K562 (cell line): ENCODE results near the gene MYL6B. TPM values are rescaled to one million over a fixed set of nuclear protein-coding genes. Genes with fewer than 3 reads are reported as not detected.

Experiments used
- ARNT ChIP-seq, 2 experiments: fragments of 450-650 bp; IDR thresholded peaks; 2 replicates each; pipeline ENCODE4 v1.6.1; 2016; ENCODE audit warnings: mild to moderate bottlenecking in 1 of 2
- BRF1 ChIP-seq: IDR thresholded peaks from 3 replicates; pipeline ENCODE4 v1.6.1; 2011; ENCODE audit warnings: borderline replicate concordance, mild to moderate bottlenecking; ENCODE audit not compliant: insufficient read length; ENCODE audit errors: extremely low read depth
- CBFB ChIP-seq: sonication (generic); formaldehyde crosslinking; IDR thresholded peaks from 2 replicates; pipeline ENCODE4 v1.4.0; 2020; ENCODE audit warnings: mild to moderate bottlenecking, missing genetic modification reagents
- CEBPG ChIP-seq, 3 experiments: fragments of 200-800 bp in 1 of 3; sonication (Bioruptor generic) in 1 of 3; sonication (generic) in 1 of 3; formaldehyde crosslinking in 1 of 3; IDR thresholded peaks in 2 of 3; conservative IDR thresholded peaks in 1 of 3; 2 replicates each; pipeline versions ENCODE4 v1.6.1 to v1.8.0; 2016 to 2022; ENCODE audit warnings: missing compliant biosample characterization in 2 of 3, missing genetic modification characterization in 2 of 3, mild to moderate bottlenecking in 1 of 3, missing genetic modification reagents in 1 of 3
- ERF ChIP-seq: fragments of 450-650 bp; formaldehyde crosslinking; IDR thresholded peaks from 2 replicates; pipeline ENCODE4 v1.4.0; 2020; ENCODE audit warnings: mild to moderate bottlenecking, mixed read lengths
- ETV6 ChIP-seq, 3 experiments: fragments of 150-350 bp in 1 of 3; sonication (generic) in 1 of 3; formaldehyde crosslinking in 1 of 3; IDR thresholded peaks; 2 replicates each; pipeline versions ENCODE4 v1.6.1 to v1.8.0; 2014 to 2022; ENCODE audit warnings: borderline replicate concordance in 2 of 3, low read depth in 2 of 3, antibody characterized with exemption in 1 of 3, low read length in 1 of 3, mild to moderate bottlenecking in 1 of 3, missing genetic modification reagents in 1 of 3
- L3MBTL2 ChIP-seq: fragments of 450-650 bp; IDR thresholded peaks from 2 replicates; pipeline ENCODE4 v1.6.1; 2016; ENCODE audit warnings: mild to moderate bottlenecking, moderate library complexity
- PHB2 ChIP-seq: fragments of 450-650 bp; IDR thresholded peaks from 2 replicates; pipeline ENCODE4 v1.6.1; 2017; ENCODE audit warnings: low read depth
- PHF20 ChIP-seq: fragments of 450-650 bp; IDR thresholded peaks from 2 replicates; pipeline ENCODE4 v1.6.1; 2018; ENCODE audit not compliant: partially characterized antibody
- SMARCC2 ChIP-seq: fragments of 450-650 bp; IDR thresholded peaks from 2 replicates; pipeline ENCODE4 v1.6.1; 2017; ENCODE audit warnings: antibody characterized with exemption, moderate library complexity, mild to moderate bottlenecking, low read depth
- STAG1 ChIP-seq: sonication (generic); formaldehyde crosslinking; IDR thresholded peaks from 2 replicates; pipeline ENCODE4 v1.5.0; 2020; ENCODE audit warnings: missing genetic modification reagents, borderline replicate concordance
- SUPT5H ChIP-seq: fragments of 450-650 bp; IDR thresholded peaks from 2 replicates; pipeline ENCODE4 v1.6.1; 2016
- TSC22D4 ChIP-seq: fragments of 450-650 bp; IDR thresholded peaks from 2 replicates; pipeline ENCODE4 v1.6.1; 2016; ENCODE audit warnings: missing genetic modification characterization, missing biosample characterization, control low read depth
- ZNF140 ChIP-seq: fragments of 250-450 bp; sonication (Bioruptor Pico); IDR thresholded peaks from 2 replicates; pipeline ENCODE4 v1.8.0; 2021; ENCODE audit warnings: moderate library complexity, mild to moderate bottlenecking, inconsistent platforms
- ZNF324 ChIP-seq: fragments of 250-450 bp; sonication (Bioruptor Pico); IDR thresholded peaks from 2 replicates; pipeline ENCODE4 v1.4.0; 2020; ENCODE audit warnings: mild to moderate bottlenecking
- ZNF668 ChIP-seq: fragments of 250-450 bp; sonication (Bioruptor Pico); IDR thresholded peaks from 2 replicates; pipeline ENCODE4 v1.8.0; 2022; ENCODE audit warnings: mild to moderate bottlenecking, inconsistent platforms
- ZNF785 ChIP-seq: fragments of 250-450 bp; sonication (Bioruptor Pico); IDR thresholded peaks from 2 replicates; pipeline ENCODE4 v1.4.0; 2020; ENCODE audit warnings: mild to moderate bottlenecking
- ZZZ3 ChIP-seq: fragments of 450-650 bp; IDR thresholded peaks from 2 replicates; pipeline ENCODE4 v1.6.1; 2016; ENCODE audit warnings: antibody characterized with exemption, mild to moderate bottlenecking, moderate library complexity
- polyA plus RNA-seq, 8 experiments: library from polyadenylated mRNA; depleted of rRNA in 4 of 8; stranded (reverse) in 5 of 8; unstranded in 3 of 8; fragments of >200 nt; fragmentation: Nextera tagmentation in 2 of 8; fragmentation: Illumina TruSeq in 1 of 8; extraction: Ambion mirVana in 2 of 8; extraction: Trizol in 1 of 8; gene quantifications; 2 replicates each; pipeline versions ENCODE4 v1.2.1 to v1.2.3, GENCODE V29; 2011 to 2014; ENCODE audit warnings: inconsistent platforms in 1 of 8, missing spikeins in 1 of 8
- total RNA-seq, 7 experiments: library from RNA; depleted of rRNA in 6 of 7; stranded (reverse); fragments of >200 nt in 6 of 7; fragmentation: Illumina TruSeq in 2 of 7; extraction: Trizol in 2 of 7; gene quantifications; 2 replicates each; pipeline versions ENCODE4 v1.2.1 to v1.2.3, GENCODE V29; 2011 to 2021; ENCODE audit warnings: low replicate concordance in 1 of 7
- TF ChIP-seq, protein P1 (sequence below): sonication (generic); formaldehyde crosslinking; IDR thresholded peaks from 2 replicates; pipeline ENCODE4 v1.8.0; 2022; ENCODE audit warnings: missing genetic modification reagents, mild to moderate bottlenecking, borderline replicate concordance
- TF ChIP-seq, protein P2 (sequence below): fragments of 200-400 bp; formaldehyde crosslinking; IDR thresholded peaks from 2 replicates; pipeline ENCODE4 v1.6.1; 2017; ENCODE audit warnings: mild to moderate bottlenecking, low read depth, low read length, moderate library complexity
- TF ChIP-seq, protein P3 (sequence below): fragments of 250-450 bp; sonication (Bioruptor Pico); IDR thresholded peaks from 2 replicates; pipeline ENCODE4 v1.4.0; 2020; ENCODE audit warnings: mild to moderate bottlenecking, moderate library complexity, borderline replicate concordance

The MYL6B gene
- total and polyA plus RNA-seq, 9 of the 15 experiments (the other 6 are each of a cell fraction or from before 2014, with no cell fraction given), result 42.8 to 77.3 (median 68.6) TPM

DNA sequence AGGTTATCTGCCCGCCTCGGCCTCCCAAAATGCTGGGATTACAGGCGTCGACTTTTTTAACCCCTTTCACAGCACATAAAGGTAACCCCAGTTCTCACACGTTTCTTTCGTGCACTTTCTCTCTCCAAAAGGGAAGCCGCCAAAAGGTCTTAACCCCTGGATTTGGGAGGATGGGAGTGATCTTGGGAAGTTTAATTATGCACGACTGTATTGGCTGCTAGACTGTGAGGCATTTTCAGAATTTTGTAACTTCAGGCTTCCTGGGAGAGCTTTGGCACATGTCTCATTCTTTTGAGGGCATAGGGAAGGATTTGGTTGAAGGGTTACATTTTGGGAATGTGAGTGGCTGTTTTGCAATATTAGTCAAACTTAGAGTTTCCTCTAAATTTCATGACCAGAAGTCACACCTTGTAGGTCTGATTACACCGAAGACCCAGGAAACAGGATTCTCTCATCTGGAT lies 38.3 kb downstream of the MYL6B start (continued):
- TF ChIP-seq ETV6 (IDR thresholded peaks at IDR 0.05; ENCODE audit: borderline replicate concordance in 1 of 2, low read depth in 2 of 2, low read length in 1 of 2) (no peak), ETV6 (CRISPR knock-in tag; IDR thresholded peaks at IDR 0.05; ENCODE audit: borderline replicate concordance) (no peak), ZNF140 (CRISPR knock-in tag) (no peak), ERF (CRISPR knock-in tag) (no peak), L3MBTL2 (peak; percentile 90), CEBPG (CRISPR knock-in tag; IDR thresholded peaks at IDR 0.05) (no peak), CEBPG (tag; conservative IDR thresholded peaks at IDR 0.05 in 1 of 2, IDR thresholded peaks at IDR 0.05 in 1 of 2) (0 out of 4 replicates have a peak, but pooled peaks of 1 of the 2 experiments have one; percentile 9), BRF1 (no peak), PHB2 (no peak), ZNF668 (CRISPR knock-in tag) (no peak), TSC22D4 (tag) (no peak), SUPT5H (no peak), ARNT (IDR thresholded peaks at IDR 0.05) (no peak), CBFB (no peak), STAG1 (CRISPR knock-in tag) (no peak), ZNF785 (CRISPR knock-in tag) (no peak), SMARCC2 (no peak), ZZZ3 (no peak), ZNF324 (CRISPR knock-in tag) (no peak), PHF20 (no peak)
- TF ChIP-seq, protein P1, sequence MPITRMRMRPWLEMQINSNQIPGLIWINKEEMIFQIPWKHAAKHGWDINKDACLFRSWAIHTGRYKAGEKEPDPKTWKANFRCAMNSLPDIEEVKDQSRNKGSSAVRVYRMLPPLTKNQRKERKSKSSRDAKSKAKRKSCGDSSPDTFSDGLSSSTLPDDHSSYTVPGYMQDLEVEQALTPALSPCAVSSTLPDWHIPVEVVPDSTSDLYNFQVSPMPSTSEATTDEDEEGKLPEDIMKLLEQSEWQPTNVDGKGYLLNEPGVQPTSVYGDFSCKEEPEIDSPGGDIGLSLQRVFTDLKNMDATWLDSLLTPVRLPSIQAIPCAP (CRISPR knock-in tag), result no peak
- TF ChIP-seq, protein P2, sequence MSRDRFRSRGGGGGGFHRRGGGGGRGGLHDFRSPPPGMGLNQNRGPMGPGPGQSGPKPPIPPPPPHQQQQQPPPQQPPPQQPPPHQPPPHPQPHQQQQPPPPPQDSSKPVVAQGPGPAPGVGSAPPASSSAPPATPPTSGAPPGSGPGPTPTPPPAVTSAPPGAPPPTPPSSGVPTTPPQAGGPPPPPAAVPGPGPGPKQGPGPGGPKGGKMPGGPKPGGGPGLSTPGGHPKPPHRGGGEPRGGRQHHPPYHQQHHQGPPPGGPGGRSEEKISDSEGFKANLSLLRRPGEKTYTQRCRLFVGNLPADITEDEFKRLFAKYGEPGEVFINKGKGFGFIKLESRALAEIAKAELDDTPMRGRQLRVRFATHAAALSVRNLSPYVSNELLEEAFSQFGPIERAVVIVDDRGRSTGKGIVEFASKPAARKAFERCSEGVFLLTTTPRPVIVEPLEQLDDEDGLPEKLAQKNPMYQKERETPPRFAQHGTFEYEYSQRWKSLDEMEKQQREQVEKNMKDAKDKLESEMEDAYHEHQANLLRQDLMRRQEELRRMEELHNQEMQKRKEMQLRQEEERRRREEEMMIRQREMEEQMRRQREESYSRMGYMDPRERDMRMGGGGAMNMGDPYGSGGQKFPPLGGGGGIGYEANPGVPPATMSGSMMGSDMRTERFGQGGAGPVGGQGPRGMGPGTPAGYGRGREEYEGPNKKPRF, result no peak
- TF ChIP-seq, protein P3, sequence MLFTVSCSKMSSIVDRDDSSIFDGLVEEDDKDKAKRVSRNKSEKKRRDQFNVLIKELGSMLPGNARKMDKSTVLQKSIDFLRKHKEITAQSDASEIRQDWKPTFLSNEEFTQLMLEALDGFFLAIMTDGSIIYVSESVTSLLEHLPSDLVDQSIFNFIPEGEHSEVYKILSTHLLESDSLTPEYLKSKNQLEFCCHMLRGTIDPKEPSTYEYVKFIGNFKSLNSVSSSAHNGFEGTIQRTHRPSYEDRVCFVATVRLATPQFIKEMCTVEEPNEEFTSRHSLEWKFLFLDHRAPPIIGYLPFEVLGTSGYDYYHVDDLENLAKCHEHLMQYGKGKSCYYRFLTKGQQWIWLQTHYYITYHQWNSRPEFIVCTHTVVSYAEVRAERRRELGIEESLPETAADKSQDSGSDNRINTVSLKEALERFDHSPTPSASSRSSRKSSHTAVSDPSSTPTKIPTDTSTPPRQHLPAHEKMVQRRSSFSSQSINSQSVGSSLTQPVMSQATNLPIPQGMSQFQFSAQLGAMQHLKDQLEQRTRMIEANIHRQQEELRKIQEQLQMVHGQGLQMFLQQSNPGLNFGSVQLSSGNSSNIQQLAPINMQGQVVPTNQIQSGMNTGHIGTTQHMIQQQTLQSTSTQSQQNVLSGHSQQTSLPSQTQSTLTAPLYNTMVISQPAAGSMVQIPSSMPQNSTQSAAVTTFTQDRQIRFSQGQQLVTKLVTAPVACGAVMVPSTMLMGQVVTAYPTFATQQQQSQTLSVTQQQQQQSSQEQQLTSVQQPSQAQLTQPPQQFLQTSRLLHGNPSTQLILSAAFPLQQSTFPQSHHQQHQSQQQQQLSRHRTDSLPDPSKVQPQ (CRISPR knock-in tag), result no peak
